ENCODE data around the gene IAPP.
"Not testable (repeated sequence)": the region's sequence is repeated elsewhere in the genome, so short reads cannot be mapped to it uniquely, and the experiment has no call there.

Gene IAPP

DNA sequence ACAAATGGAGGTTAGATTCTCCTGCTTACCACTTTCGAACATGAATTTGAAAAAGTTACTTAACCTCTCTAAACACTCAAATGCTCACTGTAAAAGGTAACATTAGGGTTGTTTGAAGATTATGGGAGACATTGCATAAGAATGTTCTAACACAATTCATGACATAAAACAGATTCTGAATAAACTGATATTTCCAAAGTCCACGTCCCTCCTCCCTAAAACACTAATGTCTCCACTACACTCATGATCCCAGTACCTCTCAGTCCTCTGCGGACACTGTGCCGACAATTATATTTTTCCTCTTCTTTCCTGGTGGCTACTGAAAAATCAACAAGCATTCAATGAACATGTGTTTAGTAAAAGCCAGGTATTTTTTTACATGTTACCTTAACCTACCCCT lies 18.8 kb upstream of the IAPP start:
- Histone ChIP-seq H2AK5ac (ENCODE audit: low read depth, low read length) (no peak overlapping the region), H2BK5ac (ENCODE audit: low read length) (no peak overlapping the region), H2BK12ac (ENCODE audit: low read length) (no peak overlapping the region), H3K4ac (ENCODE audit: low read length) (no peak overlapping the region), H2AFZ (ENCODE audit: low read length) (no peak overlapping the region), H3K4me1 (ENCODE audit: control insufficient read depth in 2 of 2, insufficient read depth in 1 of 2, low read depth in 1 of 2, low read length in 2 of 2) (no peaks in the 10 kb centered on the region), H3K27me3 (ENCODE audit: control insufficient read depth in 3 of 3, insufficient read depth in 3 of 3, low read depth in 1 of 3, low read length in 3 of 3) (no peaks in the 10 kb centered on the region), H3K9me3 (replicated peaks in 1 of 2; ENCODE audit: control insufficient read depth in 2 of 2, insufficient read depth in 1 of 2, low read depth in 1 of 2, low read length in 2 of 2) (no peaks in the 10 kb centered on the region), H3K4me3 (ENCODE audit: low read length in 2 of 2) (no peak overlapping the region), H3K79me1 (ENCODE audit: low read depth, low read length) (no peaks in the 10 kb centered on the region), H2BK120ac (ENCODE audit: low read depth, low read length) (no peak overlapping the region), H3K18ac (ENCODE audit: low read length) (no peak overlapping the region), H3K36me3 (replicated peaks in 1 of 2; ENCODE audit: control insufficient read depth in 2 of 2, insufficient read depth in 2 of 2, low read length in 2 of 2) (no peaks in the 10 kb centered on the region), H3K4me2 (ENCODE audit: insufficient read depth, low read length, poor library complexity, severe bottlenecking) (no peak overlapping the region), H4K8ac (ENCODE audit: low read depth, low read length) (no peak overlapping the region), H4K91ac (ENCODE audit: low read depth, low read length, poor library complexity) (no peak overlapping the region), H3K14ac (ENCODE audit: low read length) (no peak overlapping the region), H3K27ac (replicated peaks; ENCODE audit: low read length) (no peak overlapping the region), H2BK15ac (ENCODE audit: low read length) (no peak overlapping the region), H3K23ac (ENCODE audit: low read depth, low read length, poor library complexity) (no peak overlapping the region), H3K9ac (ENCODE audit: low read depth, low read length, poor library complexity) (no peak overlapping the region)
- no peak for DNase-seq (ENCODE audit: low spot score)
- WGBS, 2 donors (ENCODE audit: extremely low coverage in 2 of 2, insufficient read length in 2 of 2, insufficient replicate concordance in 1 of 2), result no CpG with 5 or more reads among the region's 4 CpGs

DNA sequence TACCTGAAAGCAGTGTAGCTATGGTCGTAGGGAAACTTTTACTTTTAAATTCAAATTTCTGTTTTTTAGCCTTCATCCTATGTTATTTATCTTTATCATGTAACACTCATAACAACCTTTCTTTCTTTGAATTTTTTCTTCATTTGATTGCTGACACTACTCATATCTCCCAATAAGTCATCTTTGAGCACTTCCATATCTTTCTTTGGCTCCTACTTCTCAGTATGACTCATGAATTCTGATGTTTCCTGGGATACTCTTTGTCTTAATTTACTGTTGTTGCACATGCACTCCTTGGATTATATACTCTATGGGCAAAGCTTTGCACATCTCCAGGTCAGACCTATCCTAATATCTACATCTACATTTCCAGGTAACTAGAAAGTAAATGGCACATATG lies 18.1 kb upstream of the IAPP start:
- H3K79me1 ChIP-seq (ENCODE audit: low read depth, low read length), result no peaks in the 10 kb centered on the region
- H3K4ac ChIP-seq (ENCODE audit: low read length), result no peak overlapping the region
- H4K91ac ChIP-seq (ENCODE audit: low read depth, low read length, poor library complexity), result no peak overlapping the region
- H3K4me1 ChIP-seq (ENCODE audit: control insufficient read depth in 2 of 2, insufficient read depth in 1 of 2, low read depth in 1 of 2, low read length in 2 of 2), result no peaks in the 10 kb centered on the region
- WGBS, 2 donors (ENCODE audit: extremely low coverage in 2 of 2, insufficient read length in 2 of 2, insufficient replicate concordance in 1 of 2), result no CpG with 5 or more reads among the region's 1 CpG
- H2BK5ac ChIP-seq (ENCODE audit: low read length), result no peak overlapping the region
- H3K27ac ChIP-seq (replicated peaks; ENCODE audit: low read length), result no peak overlapping the region
- no peaks in the 10 kb centered on the region for H3K36me3 ChIP-seq (replicated peaks in 1 of 2; ENCODE audit: control insufficient read depth in 2 of 2, insufficient read depth in 2 of 2, low read length in 2 of 2)
- H4K8ac ChIP-seq (ENCODE audit: low read depth, low read length), result no peak overlapping the region
- H3K23ac ChIP-seq (ENCODE audit: low read depth, low read length, poor library complexity), result no peak overlapping the region
- no peak overlapping the region for H3K9ac ChIP-seq (ENCODE audit: low read depth, low read length, poor library complexity)
- H3K9me3 ChIP-seq (replicated peaks in 1 of 2; ENCODE audit: control insufficient read depth in 2 of 2, insufficient read depth in 1 of 2, low read depth in 1 of 2, low read length in 2 of 2), result no peaks in the 10 kb centered on the region
- H3K18ac ChIP-seq (ENCODE audit: low read length), result no peak overlapping the region
- H2BK12ac ChIP-seq (ENCODE audit: low read length), result no peak overlapping the region
- no peak overlapping the region for H3K14ac ChIP-seq (ENCODE audit: low read length)
- H2AFZ ChIP-seq (ENCODE audit: low read length), result no peak overlapping the region
- no peak for DNase-seq (ENCODE audit: low spot score)
- no peak overlapping the region for H2AK5ac ChIP-seq (ENCODE audit: low read depth, low read length)
- no peak overlapping the region for H2BK15ac ChIP-seq (ENCODE audit: low read length)
- H3K4me3 ChIP-seq (ENCODE audit: low read length in 2 of 2), result no peak overlapping the region
- no peak overlapping the region for H3K4me2 ChIP-seq (ENCODE audit: insufficient read depth, low read length, poor library complexity, severe bottlenecking)
- no peak overlapping the region for H2BK120ac ChIP-seq (ENCODE audit: low read depth, low read length)
- no peaks in the 10 kb centered on the region for H3K27me3 ChIP-seq (ENCODE audit: control insufficient read depth in 3 of 3, insufficient read depth in 3 of 3, low read depth in 1 of 3, low read length in 3 of 3)

DNA sequence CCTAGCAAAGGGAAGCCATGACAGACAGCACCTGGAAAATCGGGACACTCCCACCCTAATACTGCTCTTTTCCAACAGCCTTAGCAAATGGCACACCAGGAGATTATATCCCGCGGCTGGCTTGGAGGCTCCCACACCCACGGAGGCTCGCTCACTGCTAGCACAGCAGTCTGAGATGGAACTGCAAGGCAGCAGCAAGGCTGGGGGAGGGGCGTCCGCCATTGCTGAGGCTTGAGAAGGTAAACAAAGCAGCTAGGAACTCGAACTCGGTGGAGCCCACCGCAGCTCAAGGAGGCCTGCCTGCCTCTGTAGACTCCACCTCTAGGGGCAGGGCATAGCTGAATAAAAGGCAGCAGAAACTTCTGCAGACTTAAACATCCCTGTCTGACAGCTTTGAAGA lies 12.1 kb upstream of the IAPP start:
- not testable (repeated sequence) for H3K23ac ChIP-seq (ENCODE audit: low read depth, low read length, poor library complexity); H3K14ac ChIP-seq (ENCODE audit: low read length); H4K91ac ChIP-seq (ENCODE audit: low read depth, low read length, poor library complexity); H3K36me3 ChIP-seq (replicated peaks in 1 of 2; ENCODE audit: control insufficient read depth in 2 of 2, insufficient read depth in 2 of 2, low read length in 2 of 2); H3K4me1 ChIP-seq (ENCODE audit: control insufficient read depth in 2 of 2, insufficient read depth in 1 of 2, low read depth in 1 of 2, low read length in 2 of 2); H4K8ac ChIP-seq (ENCODE audit: low read depth, low read length); DNase-seq (ENCODE audit: low spot score); H2AFZ ChIP-seq (ENCODE audit: low read length); H3K9ac ChIP-seq (ENCODE audit: low read depth, low read length, poor library complexity); H2AK5ac ChIP-seq (ENCODE audit: low read depth, low read length); H3K9me3 ChIP-seq (replicated peaks in 1 of 2; ENCODE audit: control insufficient read depth in 2 of 2, insufficient read depth in 1 of 2, low read depth in 1 of 2, low read length in 2 of 2); H3K4me3 ChIP-seq (ENCODE audit: low read length in 2 of 2); H2BK120ac ChIP-seq (ENCODE audit: low read depth, low read length); H2BK12ac ChIP-seq (ENCODE audit: low read length); H3K18ac ChIP-seq (ENCODE audit: low read length); H3K79me1 ChIP-seq (ENCODE audit: low read depth, low read length); H3K27me3 ChIP-seq (ENCODE audit: control insufficient read depth in 3 of 3, insufficient read depth in 3 of 3, low read depth in 1 of 3, low read length in 3 of 3); H2BK15ac ChIP-seq (ENCODE audit: low read length); H3K27ac ChIP-seq (replicated peaks; ENCODE audit: low read length); H3K4ac ChIP-seq (ENCODE audit: low read length); H3K4me2 ChIP-seq (ENCODE audit: insufficient read depth, low read length, poor library complexity, severe bottlenecking); H2BK5ac ChIP-seq (ENCODE audit: low read length)
- no CpG with 5 or more reads among the region's 10 CpGs for WGBS, 2 donors (ENCODE audit: extremely low coverage in 2 of 2, insufficient read length in 2 of 2, insufficient replicate concordance in 1 of 2)

DNA sequence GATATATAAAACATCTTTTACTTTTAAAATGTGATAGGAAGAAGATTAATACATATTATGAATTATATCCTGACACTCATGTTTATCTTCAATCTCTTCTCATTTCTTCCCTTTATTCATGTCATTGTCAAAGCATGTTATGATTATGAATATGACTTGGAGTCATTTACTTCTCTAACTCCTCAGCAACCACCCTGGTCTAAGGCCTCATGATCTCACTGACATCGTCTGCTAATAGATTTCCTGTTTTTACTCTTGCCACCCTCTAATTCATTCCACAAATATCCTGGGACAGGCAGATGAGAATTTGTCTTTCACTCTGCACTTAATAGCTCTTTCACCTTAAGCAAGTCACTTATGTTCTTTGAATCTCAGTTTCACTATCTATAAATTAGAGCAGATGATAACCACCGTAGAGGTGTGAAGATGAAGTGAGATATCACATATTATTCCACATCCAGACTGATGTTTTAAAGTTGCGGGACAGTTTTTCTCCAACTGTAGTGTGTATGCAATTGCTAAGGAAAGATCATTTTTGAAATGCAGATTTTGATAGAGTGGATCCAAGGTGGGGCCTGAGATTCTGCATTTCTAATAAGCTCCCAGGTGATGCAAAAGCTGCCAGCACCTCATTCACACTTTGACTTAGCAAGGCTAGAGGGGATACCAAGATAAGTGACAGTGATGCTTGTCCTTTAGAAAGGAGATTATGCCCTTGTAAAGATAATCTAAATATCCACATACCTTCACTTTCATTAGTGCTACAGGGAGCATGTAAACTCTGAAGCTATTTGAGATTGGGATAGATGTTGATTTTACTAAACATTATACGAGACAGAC lies 3.3 kb upstream of the IAPP start:
- Histone ChIP-seq H3K23ac (ENCODE audit: low read depth, low read length, poor library complexity) (no peak overlapping the region), H3K27me3 (ENCODE audit: control insufficient read depth in 3 of 3, insufficient read depth in 3 of 3, low read depth in 1 of 3, low read length in 3 of 3) (peaks cover 0 to 2% (median 0%) of the 10 kb centered on the region in 3 experiments), H3K79me1 (ENCODE audit: low read depth, low read length) (no peaks in the 10 kb centered on the region), H3K4me2 (ENCODE audit: insufficient read depth, low read length, poor library complexity, severe bottlenecking) (no peak overlapping the region), H3K9me3 (replicated peaks in 1 of 2; ENCODE audit: control insufficient read depth in 2 of 2, insufficient read depth in 1 of 2, low read depth in 1 of 2, low read length in 2 of 2) (no peaks in the 10 kb centered on the region), H2AFZ (ENCODE audit: low read length) (no peak overlapping the region), H2AK5ac (ENCODE audit: low read depth, low read length) (no peak overlapping the region), H3K14ac (ENCODE audit: low read length) (no peak overlapping the region), H3K9ac (ENCODE audit: low read depth, low read length, poor library complexity) (no peak overlapping the region), H3K36me3 (replicated peaks in 1 of 2; ENCODE audit: control insufficient read depth in 2 of 2, insufficient read depth in 2 of 2, low read length in 2 of 2) (no peaks in the 10 kb centered on the region), H2BK12ac (ENCODE audit: low read length) (no peak overlapping the region), H2BK120ac (ENCODE audit: low read depth, low read length) (no peak overlapping the region), H2BK5ac (ENCODE audit: low read length) (no peak overlapping the region), H2BK15ac (ENCODE audit: low read length) (no peak overlapping the region), H4K91ac (ENCODE audit: low read depth, low read length, poor library complexity) (no peak overlapping the region), H3K27ac (replicated peaks; ENCODE audit: low read length) (no peak overlapping the region), H3K18ac (ENCODE audit: low read length) (no peak overlapping the region), H3K4me1 (ENCODE audit: control insufficient read depth in 2 of 2, insufficient read depth in 1 of 2, low read depth in 1 of 2, low read length in 2 of 2) (no peaks in the 10 kb centered on the region), H3K4me3 (ENCODE audit: low read length in 2 of 2) (no peak overlapping the region), H3K4ac (ENCODE audit: low read length) (no peak overlapping the region), H4K8ac (ENCODE audit: low read depth, low read length) (no peak overlapping the region)
- DNase-seq (ENCODE audit: low spot score), result no peak
- WGBS, 2 donors (ENCODE audit: extremely low coverage in 2 of 2, insufficient read length in 2 of 2, insufficient replicate concordance in 1 of 2), result no CpG with 5 or more reads among the region's 4 CpGs
